ENCODE results near the gene FHL3.
A peak's percentile ranks its signal among the peaks of the same experiment; 100 is the strongest.
"Not testable (repeated sequence)": the region's sequence is repeated elsewhere in the genome, so short reads cannot be mapped to it uniquely, and the experiment has no call there.

FHL3 gene

DNA sequence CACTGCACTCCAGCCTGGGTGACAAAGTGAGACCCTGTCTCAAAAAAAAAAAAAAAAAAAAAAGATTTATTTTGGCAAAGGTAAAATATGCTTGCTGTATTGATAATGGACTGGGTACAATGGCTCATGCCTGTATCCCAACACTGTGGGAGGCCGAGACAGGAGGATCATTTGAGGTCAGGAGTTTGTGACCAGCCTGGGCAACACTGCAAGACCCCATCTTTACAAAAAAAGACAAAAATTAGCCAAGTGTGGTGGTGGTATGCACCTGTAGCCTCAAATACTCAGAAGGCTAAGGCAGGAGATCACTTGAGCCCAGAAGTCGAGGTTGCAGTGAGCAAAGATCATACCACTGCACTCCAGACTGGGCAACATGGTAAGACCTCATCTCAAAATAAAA is 21.8 kb downstream of the FHL3 start:
- no peak for DNase-seq

DNA sequence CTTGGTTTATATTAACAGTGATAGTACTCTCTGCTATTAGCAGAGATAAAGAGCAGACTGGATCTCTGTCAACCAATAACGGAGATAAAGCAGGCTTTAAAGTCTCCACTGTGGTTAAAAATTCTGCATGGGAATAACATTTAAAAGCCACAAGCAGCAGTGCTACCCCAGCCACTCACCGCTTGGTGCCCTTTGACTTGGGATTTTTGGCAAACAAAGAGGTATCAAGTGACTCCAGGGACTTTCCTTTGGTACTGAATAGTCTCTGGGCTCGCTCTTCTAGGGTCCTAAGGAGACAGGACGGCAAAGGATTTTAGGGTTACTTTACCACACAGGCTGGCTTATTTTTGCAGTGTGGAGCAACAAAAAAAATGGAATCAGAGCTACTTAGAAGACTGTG is 26.8 kb downstream of the FHL3 start:
- DNase-seq: no peak

DNA sequence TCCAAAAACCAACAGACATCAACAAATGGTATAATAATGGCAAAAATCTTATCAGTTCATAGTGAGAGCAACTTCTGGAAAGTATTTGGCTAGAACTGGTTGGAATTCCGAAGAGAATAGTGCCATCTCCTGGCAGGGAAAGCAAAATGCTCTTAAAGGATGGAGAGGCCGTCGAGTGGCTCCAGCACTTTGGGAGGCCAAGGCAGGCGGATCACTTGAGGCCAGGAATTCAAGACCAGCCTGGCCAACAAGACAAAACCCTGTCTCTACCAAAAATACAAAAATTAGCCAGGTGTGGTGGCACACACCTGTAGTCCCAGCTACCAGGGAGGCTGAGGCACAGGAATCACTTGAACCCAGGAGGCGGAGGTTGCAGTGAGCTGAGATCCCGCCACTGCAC is 30.2 kb downstream of the FHL3 start:
- peak; percentile 48 for DNase-seq

DNA sequence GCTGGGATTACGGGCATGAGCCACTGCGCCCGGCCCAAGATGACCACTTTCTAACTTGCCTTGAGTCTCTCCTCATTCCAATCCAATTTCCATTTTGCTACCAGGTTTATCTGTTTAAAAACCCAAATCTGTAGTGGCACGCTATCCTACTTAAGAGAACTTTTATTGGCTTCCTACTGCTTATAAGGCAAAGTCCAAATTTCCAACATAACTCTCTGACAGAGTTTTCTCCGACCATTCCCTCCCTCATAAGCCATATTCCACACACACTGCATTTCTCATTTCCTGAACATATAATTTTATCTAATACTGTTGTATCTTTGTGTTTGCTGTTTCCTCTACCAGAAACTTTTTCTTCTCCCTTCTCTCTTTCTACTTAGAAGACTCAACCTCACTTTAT is 30.7 kb downstream of the FHL3 start:
- DNase-seq: no peak

DNA sequence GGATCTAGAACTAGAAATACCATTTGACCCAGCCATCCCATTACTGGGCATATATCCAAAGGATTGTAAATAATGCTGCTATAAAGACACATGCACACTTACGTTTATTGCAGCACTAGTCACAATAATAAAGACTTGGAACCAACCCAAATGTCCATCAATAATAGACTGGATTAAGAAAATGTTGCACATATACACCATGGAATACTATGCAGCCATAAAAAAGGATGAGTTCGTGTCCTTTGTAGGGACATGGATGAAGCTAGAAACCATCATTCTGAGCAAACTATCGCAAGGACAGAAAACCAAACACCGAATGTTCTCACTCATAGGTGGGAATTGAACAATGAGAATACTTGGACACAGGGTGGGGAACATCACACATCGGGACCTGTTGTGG is 31.6 kb downstream of the FHL3 start:
- not testable (repeated sequence) for DNase-seq

DNA sequence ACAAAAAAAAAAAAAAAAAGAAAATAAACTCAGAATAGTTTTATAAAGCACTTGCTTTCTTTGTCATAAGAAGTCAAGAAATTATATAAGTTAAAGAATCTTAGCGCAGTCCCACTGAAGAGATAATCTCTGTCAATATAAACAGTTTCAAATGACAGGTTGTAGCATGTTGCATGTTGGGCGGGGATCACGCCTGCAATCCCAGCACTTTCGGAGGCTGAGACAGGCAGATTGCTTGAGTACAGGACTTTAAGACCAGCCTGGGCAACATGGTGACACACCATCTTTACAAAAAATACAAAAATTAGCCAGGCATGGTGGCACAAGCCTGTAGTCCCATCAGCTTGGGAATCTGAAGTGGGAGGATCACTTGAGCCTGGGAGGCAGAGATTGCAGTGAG is 40.0 kb downstream of the FHL3 start:
- no peak for DNase-seq

DNA sequence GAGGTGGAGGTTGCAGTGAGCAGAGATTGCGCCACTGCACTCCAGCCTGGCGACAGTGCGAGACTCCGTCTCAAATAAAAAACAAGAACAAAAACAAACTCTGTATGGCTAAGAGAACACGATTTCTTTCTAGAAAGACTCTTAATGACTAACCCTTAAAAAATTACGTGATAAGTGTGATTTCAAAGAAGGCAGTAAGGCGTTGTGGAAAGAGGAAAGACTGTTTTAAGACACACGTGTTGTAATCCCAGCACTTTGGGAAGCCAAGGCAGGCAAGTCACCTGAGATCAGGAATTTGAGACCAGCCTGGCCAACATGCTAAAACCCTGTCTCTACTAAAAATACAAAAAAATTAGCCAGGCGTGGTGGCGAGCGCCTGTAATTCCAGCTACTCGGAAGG is 41.2 kb downstream of the FHL3 start:
- not testable (repeated sequence) for DNase-seq

DNA sequence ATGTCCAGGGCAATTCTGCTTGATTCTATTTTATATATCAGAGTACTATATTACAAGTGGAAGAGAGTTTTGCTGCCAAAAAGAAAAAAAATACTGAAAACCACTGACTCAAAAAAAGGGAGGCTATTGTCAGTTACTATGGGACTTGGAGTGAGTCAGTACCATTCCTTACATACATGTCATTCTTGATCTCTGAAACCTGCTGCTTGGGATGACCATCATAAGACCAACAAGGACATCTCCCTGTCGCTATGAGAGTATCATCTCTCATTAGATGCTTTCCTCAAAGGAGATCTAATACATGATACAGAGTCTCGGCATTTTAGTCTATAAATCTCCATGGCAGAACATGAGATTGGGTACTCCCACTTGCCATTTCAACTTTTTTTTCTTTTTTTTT is 46.6 kb downstream of the FHL3 start:
- no peak for DNase-seq

DNA sequence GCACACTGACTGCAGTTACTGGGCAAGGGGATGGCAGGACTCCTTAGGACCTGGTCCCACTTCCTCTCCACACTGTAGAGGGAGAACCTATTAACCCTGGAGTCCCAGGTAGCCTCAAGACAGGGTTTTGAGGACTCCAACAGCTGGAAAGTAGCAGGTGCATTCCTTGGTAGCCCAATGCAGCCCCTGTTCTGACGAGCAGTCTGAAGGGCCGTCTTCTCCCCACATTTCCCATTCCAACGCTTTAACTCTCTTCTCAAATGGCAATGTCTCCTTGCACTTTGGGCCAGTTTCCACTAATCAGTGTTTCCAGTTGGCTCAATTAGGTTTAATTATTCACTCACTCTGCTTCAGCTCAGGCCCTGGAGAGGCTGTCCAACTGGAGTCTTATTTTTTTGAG is 49.6 kb downstream of the FHL3 start:
- no peak for DNase-seq

DNA sequence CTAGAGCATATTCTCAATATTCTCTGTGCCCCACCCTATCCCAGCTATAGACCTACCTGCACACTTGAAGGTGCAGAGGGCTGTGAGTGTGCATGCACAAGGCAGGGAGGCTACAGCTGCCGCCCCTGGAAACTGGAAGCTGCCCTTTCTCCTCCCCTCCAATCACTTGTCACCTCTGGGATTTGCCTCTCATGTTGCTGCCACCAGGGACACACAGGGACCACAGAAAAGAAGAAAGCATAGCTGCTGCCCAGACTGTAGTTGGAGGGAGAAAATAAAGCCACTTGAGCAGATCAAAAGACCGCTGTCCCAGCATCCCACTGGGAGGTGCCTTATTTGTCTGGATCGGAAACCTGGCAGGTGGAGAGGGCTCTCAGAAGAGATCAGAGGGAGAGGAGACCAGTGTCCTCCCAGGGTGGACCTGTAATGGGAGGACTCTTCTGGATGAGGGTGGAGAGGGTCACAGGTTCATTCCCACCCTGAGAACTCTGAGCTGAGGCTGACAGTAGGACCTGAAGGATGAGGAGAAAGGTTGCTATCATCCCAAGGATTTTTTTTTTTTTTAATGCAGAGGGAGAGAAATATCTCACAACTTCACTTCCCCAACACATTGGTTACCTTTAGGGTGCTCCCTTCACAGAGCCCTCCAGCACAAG is 50.9 kb downstream of the FHL3 start:
- peak; percentile 40 for DNase-seq

DNA sequence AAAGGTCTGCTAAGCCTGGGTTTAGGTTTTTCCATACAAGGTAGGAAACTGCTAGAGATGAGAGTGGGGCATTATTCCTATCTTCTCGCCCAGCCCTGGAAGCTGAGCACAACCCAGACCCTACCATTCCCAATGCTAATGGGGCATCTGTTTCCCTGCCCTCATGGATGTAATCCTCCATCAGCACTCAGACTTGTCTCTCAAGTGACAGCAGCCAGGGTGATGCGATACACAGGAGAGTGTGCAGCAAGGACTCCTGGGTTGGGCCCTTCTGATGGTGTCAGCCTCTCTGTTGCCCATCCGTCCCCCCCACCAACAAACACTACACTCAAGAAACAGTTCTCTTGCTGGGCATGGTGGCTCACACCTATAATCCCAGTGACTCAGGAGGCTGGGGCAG is 52.6 kb downstream of the FHL3 start:
- no peak for DNase-seq

DNA sequence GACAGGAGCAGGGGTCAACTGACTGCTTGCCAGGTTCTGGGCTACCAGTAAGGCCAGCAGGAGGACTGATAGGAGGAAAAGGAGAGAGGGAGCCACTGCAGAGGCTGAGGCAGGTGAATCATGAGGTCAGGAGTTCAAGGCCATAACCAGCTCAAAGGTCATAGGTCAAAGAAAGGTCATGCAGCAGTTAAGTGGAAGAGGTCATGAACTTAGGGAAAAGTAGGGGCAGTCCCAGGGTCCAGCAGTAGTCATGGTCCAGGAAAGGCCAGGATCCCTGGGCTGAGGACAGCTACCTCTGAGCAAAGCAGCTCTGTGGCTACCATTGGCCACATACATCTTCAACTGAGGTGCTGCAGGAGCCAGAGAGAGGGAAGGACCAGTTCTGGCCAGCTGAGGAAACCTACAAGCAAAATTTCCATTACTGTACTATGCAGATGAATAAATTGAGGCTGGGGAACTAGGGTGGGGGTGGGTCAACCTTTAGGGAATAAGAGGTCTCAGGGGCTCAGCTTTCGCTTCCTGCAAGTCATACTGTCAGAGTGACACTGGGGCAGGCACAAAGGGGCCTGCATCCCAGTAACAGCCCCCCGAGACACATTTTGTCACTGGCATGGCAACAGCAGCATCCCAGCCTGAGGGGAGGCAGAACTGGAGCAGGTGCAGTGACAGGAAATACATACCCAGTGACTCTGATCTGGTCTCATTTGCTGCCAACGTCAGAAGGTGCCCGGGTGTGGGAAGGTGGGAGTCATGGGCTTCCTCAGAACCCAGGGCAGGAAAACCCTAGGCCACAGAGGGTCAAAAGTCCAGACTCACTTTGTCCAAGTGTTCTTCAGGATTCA is 53.3 kb downstream of the FHL3 start:
- DNase-seq: no peak

DNA sequence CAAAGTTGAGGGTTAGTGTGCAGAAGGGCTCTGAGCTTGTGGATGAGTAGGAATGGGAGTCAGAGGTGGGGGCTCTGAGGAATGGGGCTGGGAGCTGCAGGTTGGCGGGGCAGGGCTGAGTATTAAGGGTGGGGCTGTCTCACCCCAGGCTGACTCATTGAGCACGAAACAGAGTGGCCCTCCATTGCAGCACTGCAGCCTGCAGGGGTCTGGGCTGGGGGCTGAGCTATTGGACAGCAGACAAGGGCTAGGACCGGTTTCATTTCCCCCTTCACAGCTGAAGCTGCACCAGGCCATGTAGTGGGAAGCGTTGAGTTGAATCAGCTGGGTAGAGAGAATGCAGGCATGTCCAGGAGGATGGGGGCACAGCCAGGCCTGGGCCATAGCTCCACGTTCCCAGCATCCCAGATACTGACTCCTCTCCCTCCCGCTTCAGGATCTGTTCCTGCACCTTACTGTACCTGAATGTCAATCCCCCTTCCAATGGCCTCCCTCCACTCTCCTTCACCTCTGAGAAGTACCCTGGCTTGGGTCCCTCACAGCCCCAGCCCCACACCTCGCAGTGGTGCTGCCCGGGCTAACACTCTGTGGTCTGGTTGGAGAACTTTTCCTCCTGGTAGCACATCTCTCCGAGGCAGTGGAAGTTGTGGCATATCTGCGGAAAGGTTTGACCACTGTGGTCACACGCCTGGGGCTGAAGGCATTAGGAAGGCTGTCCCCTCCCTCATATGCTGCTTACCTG is 54.1 kb downstream of the FHL3 start:
- DNase-seq: no peak

DNA sequence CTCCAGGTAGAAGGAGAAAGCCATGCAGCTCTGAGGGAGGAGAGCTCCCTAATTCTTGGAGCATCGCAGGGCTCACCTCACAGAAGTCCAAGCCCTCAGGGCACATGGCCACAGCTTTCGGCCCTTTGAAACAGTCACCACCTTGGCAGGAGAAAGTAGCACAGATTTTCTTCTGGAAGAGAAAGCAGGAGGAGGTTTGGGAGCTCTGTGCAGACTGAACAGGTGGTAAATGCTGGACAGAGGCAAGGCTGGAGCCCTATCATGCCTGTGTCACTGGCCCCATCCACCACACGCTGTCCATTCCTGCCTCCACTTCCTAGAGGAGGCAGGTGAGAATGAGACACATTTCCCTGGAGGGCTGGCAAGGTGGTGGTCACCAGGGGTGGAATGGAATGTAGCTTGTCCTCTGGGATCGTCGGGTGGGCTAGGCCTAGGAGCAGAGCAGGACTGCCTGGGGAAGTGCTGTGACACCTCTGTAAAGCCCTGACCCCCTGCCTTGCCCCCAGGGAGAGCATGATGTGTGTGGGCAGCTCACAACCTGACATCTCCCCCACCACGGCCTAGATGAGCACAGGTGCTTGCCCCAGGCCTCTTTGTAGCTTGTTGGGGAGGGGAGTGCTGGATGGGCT is 55.7 kb downstream of the FHL3 start:
- no peak for DNase-seq

DNA sequence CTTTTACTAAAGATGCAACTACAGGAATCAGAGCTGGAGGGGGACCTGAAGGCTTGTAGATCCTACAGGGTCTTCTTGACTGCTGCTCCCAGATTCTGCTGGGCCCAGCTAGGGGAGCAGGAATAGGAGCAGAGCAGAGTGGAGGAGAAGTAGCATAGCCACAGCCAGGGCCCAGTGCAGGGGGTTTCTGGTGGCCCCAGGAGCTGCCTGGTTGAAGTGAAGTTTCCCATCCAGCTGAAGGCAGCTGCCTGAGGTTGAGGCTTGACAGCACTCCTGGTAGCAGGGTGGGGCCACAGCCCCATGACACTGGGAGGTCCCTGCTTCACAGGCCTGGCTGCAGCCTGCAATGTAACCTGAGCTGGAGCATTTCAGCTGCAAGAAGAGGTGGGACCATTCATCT is 56.5 kb downstream of the FHL3 start:
- no peak for DNase-seq

DNA sequence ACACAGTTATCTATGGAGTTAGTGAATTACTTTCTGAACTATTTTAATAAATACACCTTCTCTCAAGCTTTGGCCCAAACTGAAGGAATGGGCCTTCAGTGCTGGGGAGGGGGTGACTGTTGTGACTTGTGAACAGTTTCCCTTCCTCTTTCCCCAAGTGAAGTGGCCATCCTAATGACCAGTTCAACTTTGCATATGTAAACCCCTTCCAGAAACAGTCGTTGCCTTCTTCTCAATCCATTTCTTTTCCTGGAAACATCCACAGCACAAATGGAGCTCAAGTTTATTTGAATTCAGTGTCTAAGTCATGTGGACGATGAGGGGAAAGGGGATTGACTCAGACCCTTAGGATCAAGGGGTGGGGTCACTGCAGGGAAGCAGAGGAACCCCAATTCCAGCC is 57.1 kb downstream of the FHL3 start:
- DNase-seq: no peak

DNA sequence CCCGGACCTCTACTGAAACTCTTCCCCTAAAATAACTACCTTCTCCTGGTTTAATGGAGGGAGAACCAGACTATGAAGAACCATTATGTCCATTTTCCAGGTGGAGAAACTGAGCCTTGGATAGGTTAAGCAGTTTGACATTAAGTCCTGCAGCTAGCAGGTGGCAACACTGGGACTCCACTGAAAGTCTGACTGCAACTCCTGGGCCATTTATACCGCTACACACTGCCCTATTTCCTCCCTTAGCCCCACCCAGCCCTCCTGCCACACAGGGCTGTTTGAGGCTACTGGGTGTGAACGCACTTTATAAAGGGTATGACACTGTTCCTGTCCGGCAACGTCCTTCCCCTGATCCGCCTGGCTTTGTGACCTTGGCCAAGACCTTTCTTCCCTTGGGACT is 58.0 kb downstream of the FHL3 start:
- DNase-seq: no peak
